ENCODE data around the gene HOXD10. TPM values are rescaled to one million over a fixed set of nuclear protein-coding genes. Genes with fewer than 3 reads are reported as not detected.

HOXD10 gene
- polyA plus RNA-seq, 12 donors, result 0.33 to 21.6 (median 3.4) TPM; not detected in 3

DNA sequence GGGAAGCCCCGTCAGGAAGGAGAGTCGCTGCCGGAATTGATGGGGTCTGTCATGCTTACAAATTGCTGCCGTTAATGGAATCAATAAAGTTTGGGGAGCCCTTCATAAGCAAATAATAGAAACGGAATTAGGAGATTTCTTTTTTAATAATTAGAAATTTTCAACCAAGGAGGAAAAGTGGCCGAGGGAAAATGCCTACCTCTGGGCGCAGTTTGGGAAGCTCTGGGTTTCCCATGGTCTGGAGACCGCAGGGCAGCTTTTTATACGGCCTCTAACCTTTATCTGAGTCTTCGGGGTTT, 34.1 kb upstream of the HOXD10 start:
- DNase-seq, result no peak

DNA sequence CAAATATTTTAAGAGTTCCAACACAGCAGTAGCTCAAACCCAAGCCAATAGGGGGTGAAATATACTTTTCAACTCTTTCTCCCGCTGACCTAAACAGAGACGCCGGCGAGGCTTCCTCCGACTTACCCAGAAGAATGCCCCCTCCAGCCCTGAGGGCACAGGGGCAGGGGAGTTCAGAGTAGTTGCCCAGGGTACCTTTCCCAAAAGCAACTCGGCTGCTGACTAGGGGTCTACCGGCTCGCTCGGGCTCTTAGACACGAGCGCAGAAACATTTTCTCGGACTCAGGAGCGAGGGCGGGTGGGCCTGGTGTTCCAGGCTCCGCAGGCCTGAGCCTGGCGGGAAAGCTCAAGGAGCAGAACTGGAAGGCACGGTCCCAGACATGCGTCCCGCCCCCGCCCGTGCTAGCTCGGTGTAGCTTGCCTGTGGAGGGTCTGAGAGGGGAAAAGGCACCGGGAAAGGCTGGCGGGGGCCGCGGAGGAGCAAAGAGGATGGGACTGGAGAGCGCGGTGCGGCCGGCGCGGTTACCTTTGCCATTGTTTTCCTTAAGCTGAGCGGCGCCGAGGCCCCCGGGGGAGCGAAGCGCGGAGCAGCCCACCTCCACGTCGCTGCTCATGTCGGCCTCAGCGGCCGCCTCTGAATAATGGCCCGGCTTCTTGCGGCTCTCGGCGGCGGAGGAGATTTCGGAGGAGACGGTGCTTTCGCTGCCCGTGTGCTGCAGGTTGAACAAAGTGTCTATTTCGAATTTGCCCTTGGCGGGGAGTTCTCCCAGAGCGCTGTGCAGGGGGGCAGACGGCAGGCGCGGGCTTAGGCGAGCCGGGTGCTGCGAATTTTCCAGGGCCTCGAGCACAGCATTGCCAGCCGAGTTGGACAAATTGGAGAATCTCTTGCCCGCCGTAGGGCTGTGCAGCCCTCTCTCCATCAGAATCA, 33.5 kb upstream of the HOXD10 start:
- DNase-seq, result no peak

DNA sequence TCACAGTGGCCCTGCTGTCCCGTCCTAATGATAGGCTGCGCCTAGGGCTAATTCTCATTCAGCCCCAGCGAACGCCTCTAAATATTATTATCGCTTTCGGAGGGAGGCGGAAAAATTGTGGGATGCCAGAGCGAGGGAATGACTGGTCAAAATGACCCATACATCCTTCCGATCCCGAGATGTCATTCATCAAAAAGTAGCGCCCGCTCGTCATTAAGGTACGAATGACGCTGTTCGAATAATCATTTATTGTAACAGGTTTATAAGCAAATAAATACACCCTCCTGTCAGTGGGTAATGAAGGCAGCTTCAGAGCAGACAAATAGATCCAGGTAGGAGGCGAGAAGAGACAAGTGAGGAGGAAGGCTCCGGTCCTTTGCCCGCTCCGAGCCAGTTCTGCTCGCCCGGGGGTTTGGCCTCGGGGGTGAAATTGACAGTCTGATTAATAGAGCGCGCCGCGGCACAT, 32.7 kb upstream of the HOXD10 start, which contains the start of gene EVX2:
Gene EVX2 (minus strand): TSS at position 167 of the 466 bp plus-strand sequence. CDS start 186 bp downstream, outside the sequence.
- DNase-seq, result no peak

DNA sequence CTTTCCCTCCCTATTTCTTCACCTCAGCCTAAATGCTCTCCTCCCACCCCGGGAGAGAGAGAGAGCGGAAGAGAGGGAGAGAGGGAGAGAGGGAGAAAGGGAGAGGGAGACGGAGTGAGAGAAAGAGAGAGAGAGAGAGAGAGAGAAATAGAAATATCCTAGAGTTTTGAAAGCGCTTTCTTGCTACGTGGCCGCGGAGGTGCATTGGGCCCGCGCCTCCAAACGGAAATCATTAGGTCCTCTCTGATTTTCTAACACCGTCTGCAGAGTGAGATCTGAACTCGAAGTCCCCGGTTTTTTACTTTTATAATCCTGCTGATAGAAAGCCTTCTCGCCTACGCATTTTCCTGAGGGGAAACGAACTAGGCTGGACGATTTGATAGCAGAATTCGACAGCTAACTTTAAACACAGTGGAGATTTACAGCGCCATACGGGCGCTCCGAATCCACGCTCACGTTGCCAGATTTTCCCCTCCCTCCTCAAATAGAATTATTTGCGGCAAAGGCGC, 31.9 kb upstream of the HOXD10 start:
- no peak for DNase-seq

DNA sequence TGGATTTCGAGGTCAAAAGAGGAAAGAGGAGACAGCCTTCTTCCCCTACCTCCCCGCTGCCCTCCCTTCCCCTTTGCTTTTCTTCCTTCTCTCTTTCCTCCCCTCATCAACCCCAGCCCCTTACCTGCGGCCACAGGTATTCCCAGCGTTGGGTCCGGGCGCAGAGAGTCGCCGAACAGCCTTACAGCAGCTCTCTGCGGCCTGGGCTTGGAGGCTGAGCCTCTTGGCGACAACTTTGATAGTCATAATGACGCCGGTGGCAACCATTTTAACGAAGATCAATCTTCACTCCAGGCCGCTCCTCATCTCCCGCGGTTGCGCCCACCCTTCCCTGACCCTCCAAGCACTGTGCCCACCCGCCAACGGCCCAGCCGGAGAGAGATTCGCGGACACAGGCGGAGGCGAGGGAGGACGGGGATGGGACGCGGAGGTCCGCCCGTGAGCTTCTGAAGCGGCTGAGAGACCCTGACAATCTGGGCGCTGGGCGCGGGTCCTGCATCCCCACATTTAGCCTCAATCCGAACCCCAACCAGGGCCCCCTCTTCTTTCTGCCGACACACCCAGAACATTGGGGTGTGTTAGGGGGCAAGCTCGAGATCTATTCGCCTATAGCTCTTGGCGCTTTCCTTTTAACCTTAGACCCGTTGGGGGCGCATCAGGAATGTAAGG, 31.3 kb upstream of the HOXD10 start:
- DNase-seq, result peak; percentile 13

DNA sequence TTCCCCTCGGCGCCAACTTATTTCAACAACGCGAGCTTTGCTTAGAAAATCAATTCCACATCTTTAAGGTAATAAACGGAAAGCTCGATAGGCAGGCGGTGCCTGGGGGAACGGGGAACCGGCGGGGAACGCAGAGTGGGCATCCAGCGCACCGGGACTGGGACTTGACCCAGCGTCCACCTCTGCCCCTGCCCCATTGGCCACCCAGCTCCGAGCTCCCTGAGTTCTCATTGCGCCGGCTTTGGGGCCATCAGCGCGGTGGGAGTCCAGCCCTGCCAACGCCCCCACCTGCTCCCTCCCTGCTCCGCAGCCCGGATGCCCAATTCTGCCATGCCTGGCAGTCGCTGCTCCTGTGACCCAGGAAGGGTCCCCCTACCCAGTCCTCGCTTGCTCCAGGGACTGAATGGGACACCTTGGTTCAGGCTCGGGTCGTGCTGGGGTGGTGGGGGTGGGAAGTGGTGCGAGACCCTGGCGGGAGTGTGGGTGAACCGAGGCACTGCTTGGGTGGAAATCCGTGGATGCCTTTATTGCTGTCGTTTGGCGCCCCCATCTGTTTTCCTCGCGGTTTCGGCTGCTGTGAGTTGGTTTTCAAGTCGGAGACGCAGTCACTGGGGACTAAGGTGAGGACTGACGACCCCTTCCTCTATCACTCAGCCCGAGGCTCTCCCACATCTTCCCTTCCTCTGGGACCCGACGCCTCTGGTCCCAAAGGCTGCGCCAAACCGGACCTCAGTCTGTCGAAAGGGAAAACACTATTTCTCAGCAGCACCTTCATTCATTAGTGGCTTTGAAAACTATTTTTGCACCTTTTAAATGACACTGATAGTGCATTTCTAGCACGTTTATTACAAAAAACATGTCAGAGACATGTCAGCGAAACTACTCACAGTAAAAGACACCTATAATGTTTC, 30.5 kb upstream of the HOXD10 start:
- peak; percentile 40 for DNase-seq

DNA sequence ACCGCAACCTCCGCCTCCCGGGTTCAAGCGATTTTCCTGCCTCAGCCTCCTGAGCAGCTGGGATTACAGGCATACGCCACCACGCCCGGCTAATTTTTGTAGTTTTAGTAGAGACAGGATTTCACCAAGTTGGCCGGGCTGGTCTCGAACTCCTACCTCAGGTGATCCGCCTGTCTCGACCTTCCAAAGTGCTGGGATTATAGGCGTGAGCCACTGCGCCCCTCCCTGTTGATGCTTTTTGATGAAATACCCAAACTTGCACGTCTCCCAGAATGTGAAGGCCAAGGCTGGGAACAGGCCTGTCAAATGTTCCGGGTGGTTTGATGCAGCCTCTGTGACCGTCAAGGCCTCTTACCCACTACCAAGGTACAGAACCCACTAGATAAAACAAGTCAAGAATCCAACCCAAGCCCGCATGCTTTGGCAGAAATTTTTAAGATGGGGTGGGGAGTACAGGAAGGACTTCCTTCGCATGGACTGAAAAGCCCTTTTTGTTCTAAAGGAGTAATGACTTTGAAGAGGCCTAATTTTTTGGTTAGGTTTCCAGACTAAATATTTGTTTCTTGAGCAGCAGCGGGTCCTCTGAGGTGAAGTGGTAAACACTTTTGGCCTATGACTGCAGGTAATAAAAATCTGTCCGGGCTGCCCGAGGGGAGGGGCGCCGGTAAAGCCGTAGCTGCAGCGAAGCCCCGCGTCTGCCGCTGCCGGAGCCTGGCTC, 29.1 kb upstream of the HOXD10 start:
- peak; percentile 4 for DNase-seq

DNA sequence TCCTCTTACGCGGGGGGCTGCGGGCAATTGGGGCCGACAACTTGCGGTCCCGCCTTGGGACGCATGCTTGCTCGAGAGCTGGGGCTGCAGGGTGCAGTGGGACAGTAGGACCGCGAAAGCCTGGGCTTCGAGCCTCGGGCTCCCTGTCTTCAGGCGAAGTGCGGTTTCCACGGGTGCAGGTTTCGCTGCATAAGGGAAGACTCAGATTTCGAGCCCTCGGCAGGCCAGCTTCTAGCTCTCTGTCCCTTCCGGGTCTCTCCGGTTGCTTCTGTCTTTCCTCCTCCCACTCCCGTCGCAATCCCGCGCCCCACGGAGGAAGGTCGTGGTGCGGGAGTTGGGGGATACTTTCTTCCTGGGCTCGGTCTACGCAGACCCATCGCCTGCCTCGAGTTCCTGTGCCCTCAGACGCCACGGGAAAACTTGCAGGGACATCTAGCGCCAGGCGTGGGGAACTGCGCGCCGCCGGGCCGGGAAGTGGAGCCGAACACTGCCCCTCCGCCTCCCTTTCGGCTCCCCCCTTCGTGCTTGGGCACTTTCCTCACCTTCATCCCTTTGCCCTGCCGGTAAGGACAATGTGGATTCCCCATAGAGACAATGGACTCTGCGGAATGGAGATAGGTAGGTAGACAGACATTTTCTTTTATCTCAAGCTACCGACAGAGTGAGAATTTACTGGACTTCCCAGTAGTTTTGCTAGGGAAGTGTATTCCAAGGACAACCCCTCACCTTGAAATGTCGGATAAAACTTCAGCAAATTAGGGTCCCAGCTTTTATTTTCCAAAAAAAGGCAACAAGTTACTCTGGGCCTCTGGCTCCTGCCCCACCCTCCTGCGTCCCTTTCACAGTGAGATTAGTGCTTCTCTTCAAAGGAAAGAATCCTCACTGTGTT, 28.3 kb upstream of the HOXD10 start:
- peak; percentile 68 for DNase-seq

DNA sequence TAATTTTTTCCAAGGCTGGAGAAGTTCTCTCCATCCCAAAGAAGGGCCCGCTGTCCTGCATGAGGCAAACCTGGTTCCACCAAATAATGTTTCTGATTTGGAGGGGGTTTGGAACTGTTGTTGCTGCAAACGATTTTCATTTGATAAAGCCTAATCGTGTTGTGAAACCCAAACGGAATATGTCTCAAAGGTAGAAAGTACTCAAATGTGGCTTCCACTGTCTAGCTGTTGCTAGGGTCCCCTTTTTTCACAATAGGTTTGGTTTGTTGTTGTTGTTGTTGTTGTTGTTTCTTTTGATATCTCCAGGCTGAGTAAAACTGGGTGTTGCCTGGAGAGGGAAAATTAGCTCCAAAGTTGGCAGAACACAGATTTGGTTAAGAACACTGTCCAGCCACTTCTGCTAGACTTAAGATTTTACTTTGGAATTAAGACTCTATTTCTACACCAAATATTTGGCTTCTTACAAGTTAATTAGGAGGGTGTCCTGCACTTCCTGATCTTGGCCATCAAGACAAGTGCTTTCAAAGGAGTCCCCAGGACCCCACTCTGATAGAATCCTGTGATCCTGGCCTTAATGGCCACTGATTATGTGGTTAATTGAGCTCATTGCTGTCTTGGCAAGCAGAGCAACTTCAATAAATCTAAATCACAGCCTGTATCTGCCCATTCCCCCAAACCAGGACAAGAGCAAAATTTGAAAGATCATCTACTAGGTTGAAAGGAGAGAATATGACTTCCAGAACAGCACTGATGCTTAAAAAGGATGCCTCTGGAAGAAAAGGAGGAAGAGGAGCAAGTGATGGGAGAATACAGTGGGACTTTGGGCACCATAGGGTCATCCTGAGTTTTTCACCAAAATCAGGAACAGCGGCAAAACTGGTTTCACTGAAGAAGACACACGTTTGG, 27.4 kb upstream of the HOXD10 start:
- no peak for DNase-seq

DNA sequence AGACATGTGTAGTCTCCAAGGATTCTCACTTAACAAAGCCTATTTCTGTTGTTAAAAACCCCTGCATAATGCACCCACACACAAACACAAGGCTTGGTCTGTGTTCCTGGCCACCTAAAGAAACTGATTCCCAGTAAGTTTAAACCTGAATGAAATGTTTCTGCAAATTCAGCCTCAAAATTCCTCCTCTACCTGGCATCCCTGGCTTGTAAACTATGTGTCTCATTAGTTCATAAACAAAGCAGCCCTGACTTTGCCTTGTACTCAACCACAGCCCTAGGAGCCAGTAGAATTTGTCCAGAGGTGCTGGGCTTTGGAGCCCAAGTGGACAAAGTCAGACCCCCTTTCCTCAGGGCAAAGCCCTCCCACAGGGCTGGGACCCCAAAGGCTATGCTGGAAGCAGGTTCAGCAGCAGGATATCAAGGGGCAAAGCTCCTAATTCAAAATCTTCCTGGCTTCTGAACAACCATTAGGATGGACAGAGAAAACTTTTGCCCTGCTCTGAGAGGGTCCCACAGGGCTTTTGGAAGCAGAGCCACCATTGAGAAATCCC, 26.7 kb upstream of the HOXD10 start:
- no peak for DNase-seq

DNA sequence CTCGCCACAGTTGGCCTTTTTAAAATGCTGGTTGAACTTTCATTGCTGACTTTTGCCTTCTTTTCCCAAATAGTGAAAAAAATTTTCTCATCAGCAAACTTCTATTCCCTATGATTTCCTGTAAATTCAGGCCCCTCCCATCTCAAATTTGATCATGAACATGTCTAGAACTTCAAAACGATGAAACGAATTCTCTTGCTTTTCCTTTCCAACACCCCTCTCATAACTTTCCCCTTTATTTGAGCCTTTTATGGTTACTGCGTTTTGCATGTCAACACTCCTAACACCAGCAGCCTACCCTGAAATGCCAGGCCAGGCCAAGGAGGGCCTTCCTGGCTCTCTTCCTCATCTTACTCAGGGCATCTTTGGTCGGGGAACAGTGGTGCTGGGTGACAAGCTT, 25.7 kb upstream of the HOXD10 start:
- no peak for DNase-seq

DNA sequence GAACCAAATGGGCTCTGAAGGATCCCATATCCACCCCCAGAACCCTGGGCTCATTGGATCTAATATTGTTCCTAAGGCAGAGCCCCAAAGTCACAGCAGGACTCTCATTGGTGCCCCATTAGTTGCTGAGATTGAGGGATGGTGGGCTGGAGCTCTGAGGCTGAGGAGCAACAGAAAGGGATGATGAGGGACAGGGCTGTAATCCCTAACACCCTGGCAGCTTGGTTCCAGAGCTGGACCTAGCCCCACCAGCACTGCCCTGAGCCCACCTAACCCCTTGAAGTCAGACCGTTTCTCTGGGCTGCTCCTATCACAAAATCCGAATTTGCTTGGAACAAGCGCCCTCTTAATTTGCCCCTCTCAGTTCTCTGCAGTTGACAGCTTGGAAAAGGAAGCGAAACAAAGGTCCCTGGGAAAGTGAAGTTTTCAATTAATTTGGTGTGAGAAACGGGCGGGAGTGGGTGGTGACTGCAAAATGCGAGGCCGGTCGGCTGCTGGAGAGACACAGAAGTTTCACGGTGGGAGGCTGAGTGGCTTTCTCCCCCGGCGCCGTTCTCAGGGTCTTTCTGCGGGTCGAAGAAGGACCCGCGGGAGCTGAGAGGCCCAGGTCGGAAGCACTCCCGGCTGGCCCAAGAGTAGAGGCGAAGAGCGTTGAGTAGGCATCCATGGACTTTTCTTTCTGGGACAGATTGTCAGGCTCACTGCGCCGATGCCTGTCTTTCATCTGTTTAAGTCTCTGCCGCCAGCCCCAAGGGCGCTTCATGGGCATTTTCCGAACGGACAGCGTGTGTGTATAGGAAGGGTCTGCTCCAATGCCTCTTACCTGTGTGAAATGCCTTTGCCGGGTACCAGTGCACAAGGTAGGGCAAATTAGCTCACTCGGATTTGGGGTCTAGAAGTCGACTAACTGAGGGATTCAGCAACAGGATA, 25.0 kb upstream of the HOXD10 start:
- DNase-seq, result no peak

DNA sequence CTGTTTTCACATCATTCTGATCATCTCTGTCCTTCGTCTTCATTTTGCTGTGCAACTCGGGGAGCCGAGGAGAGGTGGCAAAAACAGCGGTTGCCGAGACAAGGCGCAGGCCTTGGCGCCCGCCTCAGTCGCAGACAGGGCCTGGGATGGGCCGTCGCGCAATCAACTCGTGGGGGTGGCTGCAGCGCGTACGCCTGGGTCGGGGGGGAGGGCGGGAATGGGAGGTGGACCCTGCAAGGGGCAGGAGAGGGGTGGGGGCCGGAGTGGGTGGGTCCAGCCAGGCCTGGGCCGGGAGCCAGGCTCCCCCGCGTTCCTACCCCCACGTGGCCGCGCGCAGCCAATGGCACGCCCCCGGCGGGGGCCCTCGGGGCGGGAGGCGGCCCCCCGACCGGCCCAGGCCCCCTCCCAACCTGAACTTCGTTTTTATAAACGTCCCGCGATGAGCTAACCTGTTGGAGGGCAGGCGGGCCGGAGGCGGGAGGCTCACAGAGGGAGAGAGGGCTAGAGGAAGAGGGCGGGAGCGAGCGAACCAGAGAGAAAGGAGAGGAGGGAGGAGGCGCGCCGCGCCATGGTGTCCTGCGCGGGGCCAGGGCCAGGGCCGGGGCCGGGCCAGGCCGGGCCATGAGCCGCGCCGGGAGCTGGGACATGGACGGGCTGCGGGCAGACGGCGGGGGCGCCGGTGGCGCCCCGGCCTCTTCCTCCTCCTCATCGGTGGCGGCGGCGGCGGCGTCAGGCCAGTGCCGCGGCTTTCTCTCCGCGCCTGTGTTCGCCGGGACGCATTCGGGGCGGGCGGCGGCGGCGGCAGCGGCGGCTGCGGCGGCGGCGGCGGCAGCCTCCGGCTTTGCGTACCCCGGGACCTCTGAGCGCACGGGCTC, 24.1 kb upstream of the HOXD10 start, which contains the start of gene HOXD13:
Gene HOXD13 (plus strand): TSS at position 452 of the 875 bp plus-strand sequence. CDS start 170 bp downstream, at position 622.
- DNase-seq, result no peak

DNA sequence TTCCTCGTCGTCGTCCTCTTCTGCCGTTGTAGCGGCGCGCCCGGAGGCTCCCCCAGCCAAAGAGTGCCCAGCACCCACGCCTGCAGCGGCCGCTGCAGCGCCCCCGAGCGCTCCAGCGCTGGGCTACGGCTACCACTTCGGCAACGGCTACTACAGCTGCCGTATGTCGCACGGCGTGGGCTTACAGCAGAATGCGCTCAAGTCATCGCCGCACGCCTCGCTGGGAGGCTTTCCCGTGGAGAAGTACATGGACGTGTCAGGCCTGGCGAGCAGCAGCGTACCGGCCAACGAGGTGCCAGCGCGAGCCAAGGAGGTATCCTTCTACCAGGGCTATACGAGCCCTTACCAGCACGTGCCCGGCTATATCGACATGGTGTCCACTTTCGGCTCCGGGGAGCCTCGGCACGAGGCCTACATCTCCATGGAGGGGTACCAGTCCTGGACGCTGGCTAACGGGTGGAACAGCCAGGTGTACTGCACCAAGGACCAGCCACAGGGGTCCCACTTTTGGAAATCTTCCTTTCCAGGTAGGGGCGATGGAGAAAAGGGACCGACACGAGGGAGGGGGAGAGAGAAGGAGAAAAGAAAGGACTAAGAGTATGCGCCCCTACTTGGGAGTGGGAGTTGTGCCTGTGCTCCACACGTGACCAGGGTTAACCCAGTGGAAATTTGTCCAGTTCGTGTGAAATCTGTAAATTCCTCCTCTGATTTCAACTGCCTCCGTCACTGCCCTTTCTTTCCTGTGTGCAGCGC, 23.3 kb upstream of the HOXD10 start:
- DNase-seq, result no peak

DNA sequence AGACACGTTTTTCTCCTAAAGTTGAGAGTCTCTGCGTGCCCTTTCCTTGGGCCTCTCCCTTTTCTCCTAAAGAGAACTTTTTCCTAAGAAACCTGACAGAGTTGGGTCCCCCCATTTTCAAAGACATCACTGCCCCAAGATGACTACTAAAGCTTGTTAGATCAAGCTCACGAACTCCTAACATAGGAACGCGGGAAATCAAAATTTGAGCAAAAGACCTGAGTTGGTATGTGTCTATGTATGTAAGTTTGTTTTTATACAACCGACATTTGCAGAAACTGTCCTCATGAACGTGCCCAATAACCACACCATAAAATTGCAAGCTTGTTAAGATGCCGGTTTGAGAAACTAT, 22.7 kb upstream of the HOXD10 start:
- DNase-seq, result no peak

DNA sequence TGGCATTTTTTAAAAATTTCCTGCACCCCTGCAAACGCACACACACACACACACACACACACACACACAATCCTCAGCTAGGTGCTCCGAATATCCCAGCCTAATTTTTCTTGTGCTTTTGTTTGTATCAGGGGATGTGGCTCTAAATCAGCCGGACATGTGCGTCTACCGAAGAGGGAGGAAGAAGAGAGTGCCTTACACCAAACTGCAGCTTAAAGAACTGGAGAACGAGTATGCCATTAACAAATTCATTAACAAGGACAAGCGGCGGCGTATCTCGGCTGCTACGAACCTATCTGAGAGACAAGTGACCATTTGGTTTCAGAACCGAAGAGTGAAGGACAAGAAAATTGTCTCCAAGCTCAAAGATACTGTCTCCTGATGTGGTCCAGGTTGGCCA, 22.2 kb upstream of the HOXD10 start:
- DNase-seq, result no peak

All from muscle of arm (tissue), 12 donors.